OCI-LY1 (cell line): ENCODE results near the gene USP36.

ENCODE experiments used
- H2AFZ ChIP-seq: fragments of 200-600 bp; sonication (generic), shearing (Covaris generic); 2 replicates; pipeline ENCODE4 v1.6.0; 2014; ENCODE audit warnings: antibody characterized with exemption, mild to moderate bottlenecking, low read length
- H3F3A ChIP-seq: fragments of 200-600 bp; sonication (generic), shearing (Covaris generic); 2 replicates; pipeline ENCODE4 v1.6.0; 2014; ENCODE audit warnings: mild to moderate bottlenecking, antibody characterized with exemption, low read length, moderate library complexity; ENCODE audit not compliant: insufficient read depth
- H3K27ac ChIP-seq: fragments of 200-600 bp; sonication (generic); 2 replicates; pipeline ENCODE4 v1.5.1; 2014; ENCODE audit warnings: low read length, mixed run types, mild to moderate bottlenecking, low read depth; ENCODE audit not compliant: poor library complexity, severe bottlenecking
- H3K27me3 ChIP-seq: fragments of 200-600 bp; sonication (generic); 2 replicates; pipeline ENCODE4 v1.6.0; 2014; ENCODE audit warnings: antibody characterized with exemption, mild to moderate bottlenecking, low read length, moderate library complexity; ENCODE audit not compliant: insufficient read depth
- H3K36me3 ChIP-seq: fragments of 200-600 bp; sonication (generic); 2 replicates; pipeline ENCODE4 v1.6.1; 2014; ENCODE audit warnings: mild to moderate bottlenecking, antibody characterized with exemption, low read length, moderate library complexity, mixed read lengths; ENCODE audit not compliant: insufficient read depth
- H3K4me1 ChIP-seq: fragments of 200-600 bp; sonication (generic); 2 replicates; pipeline ENCODE4 v1.5.1; 2014; ENCODE audit warnings: mild to moderate bottlenecking, low read length, moderate library complexity; ENCODE audit not compliant: insufficient read depth, severe bottlenecking
- H3K4me2 ChIP-seq: fragments of 200-600 bp; sonication (generic), shearing (Covaris generic); 2 replicates; pipeline ENCODE4 v1.6.1; 2014; ENCODE audit warnings: low read length
- H3K4me3 ChIP-seq: fragments of 200-600 bp; sonication (generic); 2 replicates; pipeline ENCODE4 v1.5.1; 2014; ENCODE audit warnings: low read length, low read depth, mild to moderate bottlenecking, mixed read lengths; ENCODE audit not compliant: poor library complexity, severe bottlenecking
- H3K79me2 ChIP-seq: fragments of 200-600 bp; shearing (Covaris generic); 2 replicates; pipeline ENCODE4 v1.6.1; 2016; ENCODE audit warnings: mixed run types, low read length, mixed read lengths; ENCODE audit not compliant: insufficient read depth
- H3K9ac ChIP-seq: fragments of 200-600 bp; sonication (generic), shearing (Covaris generic); 2 replicates; pipeline ENCODE4 v1.6.1; 2014; ENCODE audit warnings: mild to moderate bottlenecking, low read length, mixed read lengths
- H3K9me2 ChIP-seq: fragments of 200-600 bp; sonication (generic), shearing (Covaris generic); 2 replicates; pipeline ENCODE4 v1.6.1; 2014; ENCODE audit warnings: low read depth, mild to moderate bottlenecking, low read length, mixed read lengths
- H3K9me3 ChIP-seq: fragments of 200-600 bp; shearing (Covaris generic); 2 replicates; pipeline ENCODE4 v1.6.1; 2014; ENCODE audit warnings: low read length, mixed read lengths
- H4K20me1 ChIP-seq: fragments of 200-600 bp; sonication (generic), shearing (Covaris generic); 2 replicates; pipeline ENCODE4 v1.6.0; 2016; ENCODE audit warnings: mild to moderate bottlenecking, low read length; ENCODE audit not compliant: insufficient read depth
- EZH2 ChIP-seq: fragments of 200-600 bp; sonication (generic), shearing (Covaris generic); IDR thresholded peaks from 2 replicates; pipeline ENCODE4 v1.8.0; 2017; ENCODE audit warnings: borderline replicate concordance, mixed run types, mild to moderate bottlenecking, antibody characterized with exemption, low read length, moderate library complexity, mixed read lengths
- TF ChIP-seq, protein P1 (sequence below): fragments of 200-600 bp; sonication (generic), shearing (Covaris generic); IDR thresholded peaks from 2 replicates; pipeline ENCODE4 v1.5.1; 2017; ENCODE audit warnings: mild to moderate bottlenecking, antibody characterized with exemption, low read length, moderate library complexity, mixed read lengths

USP36 gene

DNA sequence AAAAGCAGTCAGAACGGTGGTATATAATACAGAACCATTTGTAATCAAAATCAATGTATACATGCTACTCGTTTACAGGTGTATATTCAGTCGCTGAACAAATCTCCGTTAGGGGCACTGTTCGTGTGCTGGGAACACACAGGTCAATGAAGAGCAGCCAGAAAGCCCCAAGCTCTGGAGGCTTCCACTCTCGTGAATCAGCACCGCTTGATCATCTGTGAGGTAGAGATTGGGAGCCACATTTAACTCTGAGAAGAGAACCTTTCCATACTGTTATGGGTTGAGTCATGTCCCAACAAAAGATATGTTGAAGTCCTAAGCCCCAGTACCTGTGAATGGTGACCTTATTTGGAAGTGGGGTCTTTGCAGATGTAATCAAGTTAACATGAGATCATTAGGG lies 53.2 kb downstream of the USP36 start:
- no peak overlapping the region for H3K4me2 ChIP-seq
- peaks cover 6% of the 10 kb centered on the region for H3K36me3 ChIP-seq
- no peaks in the 10 kb centered on the region for H3K9me3 ChIP-seq
- H2AFZ ChIP-seq = no peak overlapping the region
- H3K79me2 ChIP-seq = no peaks in the 10 kb centered on the region
- H4K20me1 ChIP-seq = no peaks in the 10 kb centered on the region
- H3K4me1 ChIP-seq = peaks cover 4% of the 10 kb centered on the region
- H3K27ac ChIP-seq = no peak overlapping the region
- TF ChIP-seq, protein P1, sequence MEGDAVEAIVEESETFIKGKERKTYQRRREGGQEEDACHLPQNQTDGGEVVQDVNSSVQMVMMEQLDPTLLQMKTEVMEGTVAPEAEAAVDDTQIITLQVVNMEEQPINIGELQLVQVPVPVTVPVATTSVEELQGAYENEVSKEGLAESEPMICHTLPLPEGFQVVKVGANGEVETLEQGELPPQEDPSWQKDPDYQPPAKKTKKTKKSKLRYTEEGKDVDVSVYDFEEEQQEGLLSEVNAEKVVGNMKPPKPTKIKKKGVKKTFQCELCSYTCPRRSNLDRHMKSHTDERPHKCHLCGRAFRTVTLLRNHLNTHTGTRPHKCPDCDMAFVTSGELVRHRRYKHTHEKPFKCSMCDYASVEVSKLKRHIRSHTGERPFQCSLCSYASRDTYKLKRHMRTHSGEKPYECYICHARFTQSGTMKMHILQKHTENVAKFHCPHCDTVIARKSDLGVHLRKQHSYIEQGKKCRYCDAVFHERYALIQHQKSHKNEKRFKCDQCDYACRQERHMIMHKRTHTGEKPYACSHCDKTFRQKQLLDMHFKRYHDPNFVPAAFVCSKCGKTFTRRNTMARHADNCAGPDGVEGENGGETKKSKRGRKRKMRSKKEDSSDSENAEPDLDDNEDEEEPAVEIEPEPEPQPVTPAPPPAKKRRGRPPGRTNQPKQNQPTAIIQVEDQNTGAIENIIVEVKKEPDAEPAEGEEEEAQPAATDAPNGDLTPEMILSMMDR = no peak
- TF ChIP-seq EZH2 = no peak
- H3K27me3 ChIP-seq = no peaks in the 10 kb centered on the region
- H3K4me3 ChIP-seq = no peak overlapping the region
- no peaks in the 10 kb centered on the region for H3K9me2 ChIP-seq
- H3F3A ChIP-seq = no peaks in the 10 kb centered on the region; the same call in 1 of the 2 replicates
- no peak overlapping the region for H3K9ac ChIP-seq

- Histone ChIP-seq H3K4me3 (no peak overlapping the region), H3K27me3 (no peaks in the 10 kb centered on the region), H3F3A (no peaks in the 10 kb centered on the region; the same call in 1 of the 2 replicates), H2AFZ (no peak overlapping the region), H3K27ac (no peak overlapping the region), H3K4me1 (peaks cover 13% of the 10 kb centered on the region), H3K79me2 (no peaks in the 10 kb centered on the region), H4K20me1 (no peaks in the 10 kb centered on the region), H3K4me2 (no peak overlapping the region), H3K36me3 (no peaks in the 10 kb centered on the region; the same call in 1 of the 2 replicates), H3K9me3 (no peaks in the 10 kb centered on the region), H3K9ac (no peak overlapping the region), H3K9me2 (no peaks in the 10 kb centered on the region)
- TF ChIP-seq, protein P1 = no peak
- no peak for TF ChIP-seq EZH2
Measured at GRCh38 chr17:78785663-78786057, 55.0 kb downstream of the USP36 start.

DNA sequence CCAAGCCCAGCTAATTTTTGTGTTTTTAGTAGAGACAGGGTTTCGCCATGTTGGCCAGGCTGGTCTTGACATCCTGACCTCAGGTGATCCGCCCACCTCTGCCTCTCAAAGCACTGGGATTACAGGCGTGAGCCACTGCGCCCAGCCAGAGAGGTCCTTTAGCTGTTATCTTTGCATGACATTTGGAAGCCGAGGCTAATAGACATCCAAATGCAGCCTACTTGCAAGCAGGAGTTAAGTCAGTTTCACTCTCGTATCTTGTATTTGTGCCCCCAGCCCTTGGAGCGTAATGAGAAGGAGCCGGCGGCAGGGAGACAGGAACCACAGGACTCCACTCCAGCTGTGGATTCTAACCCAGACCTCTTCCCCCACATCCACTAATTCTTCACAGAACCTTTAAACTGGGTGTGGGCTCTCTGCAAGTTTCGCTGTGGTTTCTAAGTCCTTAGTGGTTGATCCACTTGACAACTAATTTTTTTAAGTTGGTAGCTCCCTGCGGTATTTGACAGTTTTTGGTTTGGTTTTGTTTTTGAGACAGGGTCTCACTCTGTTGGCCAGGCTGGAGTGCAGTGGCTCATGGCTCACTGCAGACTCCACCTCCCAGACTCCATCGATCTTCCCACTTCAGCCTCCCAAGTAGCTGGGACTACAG lies 55.5 kb downstream of the USP36 start:
- no peaks in the 10 kb centered on the region for H4K20me1 ChIP-seq
- H3K4me2 ChIP-seq = no peak overlapping the region
- no peak for TF ChIP-seq EZH2
- TF ChIP-seq, protein P1 = no peak
- H3K4me1 ChIP-seq = peaks cover 13% of the 10 kb centered on the region
- no peaks in the 10 kb centered on the region for H3K79me2 ChIP-seq
- H2AFZ ChIP-seq = no peak overlapping the region
- H3K9me3 ChIP-seq = no peaks in the 10 kb centered on the region
- no peaks in the 10 kb centered on the region for H3K9me2 ChIP-seq
- H3K27me3 ChIP-seq = no peaks in the 10 kb centered on the region
- no peak overlapping the region for H3K27ac ChIP-seq
- no peak overlapping the region for H3K4me3 ChIP-seq
- no peaks in the 10 kb centered on the region; the same call in 1 of the 2 replicates for H3F3A ChIP-seq
- H3K9ac ChIP-seq = no peak overlapping the region
- H3K36me3 ChIP-seq = no peaks in the 10 kb centered on the region; the same call in 1 of the 2 replicates
